WTC11 (cell line): ENCODE results near the gene SCRG1. TPM values are rescaled to one million over a fixed set of nuclear protein-coding genes. Genes with fewer than 3 reads are reported as not detected.

Source experiments
- EMX1 ChIP-seq: fragments of 250-450 bp; sonication (Bioruptor Pico); IDR thresholded peaks from 2 replicates; pipeline ENCODE4 v1.8.0; 2021; ENCODE audit warnings: mild to moderate bottlenecking
- ESRRA ChIP-seq: sonication (generic); formaldehyde crosslinking; IDR thresholded peaks from 2 replicates; pipeline ENCODE4 v1.8.1; 2022; ENCODE audit warnings: mild to moderate bottlenecking, missing genetic modification reagents, borderline replicate concordance
- ETV6 ChIP-seq: sonication (generic); formaldehyde crosslinking; IDR thresholded peaks from 2 replicates; pipeline ENCODE4 v1.8.1; 2022; ENCODE audit warnings: mild to moderate bottlenecking, missing genetic modification reagents
- FOXP1 ChIP-seq: sonication (generic); formaldehyde crosslinking; IDR thresholded peaks from 2 replicates; pipeline ENCODE4 v1.8.0; 2022; ENCODE audit warnings: missing genetic modification reagents, mild to moderate bottlenecking, moderate library complexity, borderline replicate concordance
- GRHL2 ChIP-seq: fragments of 250-450 bp; sonication (Bioruptor Pico); IDR thresholded peaks from 2 replicates; pipeline ENCODE4 v1.8.0; 2022; ENCODE audit warnings: mild to moderate bottlenecking, moderate library complexity; ENCODE audit not compliant: insufficient replicate concordance, severe bottlenecking
- JAZF1 ChIP-seq: fragments of 250-450 bp; sonication (Bioruptor Pico); IDR thresholded peaks from 2 replicates; pipeline ENCODE4 v1.9.0; 2021; ENCODE audit warnings: moderate library complexity, mild to moderate bottlenecking, inconsistent platforms
- KAT7 ChIP-seq: sonication (generic); formaldehyde crosslinking; IDR thresholded peaks from 2 replicates; pipeline ENCODE4 v1.8.1; 2023; ENCODE audit warnings: missing genetic modification reagents, mild to moderate bottlenecking, borderline replicate concordance
- NFE2L1 ChIP-seq: sonication (generic); formaldehyde crosslinking; IDR thresholded peaks from 2 replicates; pipeline ENCODE4 v1.8.1; 2023; ENCODE audit warnings: missing genetic modification reagents
- NR2C2 ChIP-seq: sonication (generic); formaldehyde crosslinking; IDR thresholded peaks from 2 replicates; pipeline ENCODE4 v1.8.0; 2022; ENCODE audit warnings: mild to moderate bottlenecking, missing genetic modification reagents
- PRDM15 ChIP-seq: sonication (generic); formaldehyde crosslinking; IDR thresholded peaks from 2 replicates; pipeline ENCODE4 v1.8.0; 2022; ENCODE audit warnings: missing genetic modification reagents
- SOX15 ChIP-seq: fragments of 250-450 bp; sonication (Bioruptor Pico); IDR thresholded peaks from 2 replicates; pipeline ENCODE4 v1.9.0; 2021; ENCODE audit warnings: mild to moderate bottlenecking
- ZMAT4 ChIP-seq: fragments of 250-450 bp; sonication (Bioruptor Pico); IDR thresholded peaks from 2 replicates; pipeline ENCODE4 v1.9.0; 2021; ENCODE audit warnings: mild to moderate bottlenecking
- ZNF121 ChIP-seq: sonication (generic); formaldehyde crosslinking; IDR thresholded peaks from 2 replicates; pipeline ENCODE4 v1.8.0; 2023; ENCODE audit warnings: missing genetic modification reagents
- ZNF423 ChIP-seq: fragments of 250-450 bp; sonication (Bioruptor Pico); IDR thresholded peaks from 2 replicates; pipeline ENCODE4 v2.1.2; 2022; ENCODE audit warnings: mild to moderate bottlenecking, moderate library complexity
- ZNF425 ChIP-seq: fragments of 250-450 bp; sonication (Bioruptor Pico); conservative IDR thresholded peaks from 2 replicates; pipeline ENCODE4 v1.9.0; 2021; ENCODE audit warnings: mild to moderate bottlenecking
- ZNF532 ChIP-seq: fragments of 250-450 bp; sonication (Bioruptor Pico); IDR thresholded peaks from 2 replicates; pipeline ENCODE4 v1.9.0; 2021; ENCODE audit warnings: mild to moderate bottlenecking, borderline replicate concordance
- total RNA-seq: library from RNA; stranded (reverse); gene quantifications from 3 replicates; pipeline ENCODE4 v1.2.3, GENCODE V29; 2021
- TF ChIP-seq, protein P1 (sequence below): sonication (generic); formaldehyde crosslinking; IDR thresholded peaks from 2 replicates; pipeline ENCODE4 v1.8.0; 2023; ENCODE audit warnings: mild to moderate bottlenecking, missing genetic modification reagents
- TF ChIP-seq, protein P2 (sequence below): sonication (generic); formaldehyde crosslinking; IDR thresholded peaks from 2 replicates; pipeline ENCODE4 v1.8.1; 2023; ENCODE audit warnings: mild to moderate bottlenecking, missing genetic modification reagents

SCRG1 gene
- total RNA-seq, 1 experiment from 2014 or later = not detected

GRCh38 chr4:173334891-173335752 lies 63.8 kb downstream of the SCRG1 start (continued):
- TF ChIP-seq PRDM15 (no peak), ETV6 (CRISPR knock-in tag) (0 out of 2 replicates have a peak, but pooled peaks have one; percentile 16), ZNF121 (CRISPR knock-in tag) (no peak), GRHL2 (CRISPR knock-in tag) (no peak), KAT7 (no peak), FOXP1 (CRISPR knock-in tag) (no peak), EMX1 (0 out of 2 replicates have a peak, but pooled peaks have one; percentile 24), SOX15 (CRISPR knock-in tag) (no peak), JAZF1 (CRISPR knock-in tag) (no peak), ZMAT4 (no peak), NR2C2 (no peak), ZNF532 (CRISPR knock-in tag) (no peak), ESRRA (CRISPR knock-in tag) (no peak), ZNF425 (CRISPR knock-in tag) (no peak), NFE2L1 (CRISPR knock-in tag) (no peak), ZNF423 (CRISPR knock-in tag) (no peak)
- TF ChIP-seq, protein P1, sequence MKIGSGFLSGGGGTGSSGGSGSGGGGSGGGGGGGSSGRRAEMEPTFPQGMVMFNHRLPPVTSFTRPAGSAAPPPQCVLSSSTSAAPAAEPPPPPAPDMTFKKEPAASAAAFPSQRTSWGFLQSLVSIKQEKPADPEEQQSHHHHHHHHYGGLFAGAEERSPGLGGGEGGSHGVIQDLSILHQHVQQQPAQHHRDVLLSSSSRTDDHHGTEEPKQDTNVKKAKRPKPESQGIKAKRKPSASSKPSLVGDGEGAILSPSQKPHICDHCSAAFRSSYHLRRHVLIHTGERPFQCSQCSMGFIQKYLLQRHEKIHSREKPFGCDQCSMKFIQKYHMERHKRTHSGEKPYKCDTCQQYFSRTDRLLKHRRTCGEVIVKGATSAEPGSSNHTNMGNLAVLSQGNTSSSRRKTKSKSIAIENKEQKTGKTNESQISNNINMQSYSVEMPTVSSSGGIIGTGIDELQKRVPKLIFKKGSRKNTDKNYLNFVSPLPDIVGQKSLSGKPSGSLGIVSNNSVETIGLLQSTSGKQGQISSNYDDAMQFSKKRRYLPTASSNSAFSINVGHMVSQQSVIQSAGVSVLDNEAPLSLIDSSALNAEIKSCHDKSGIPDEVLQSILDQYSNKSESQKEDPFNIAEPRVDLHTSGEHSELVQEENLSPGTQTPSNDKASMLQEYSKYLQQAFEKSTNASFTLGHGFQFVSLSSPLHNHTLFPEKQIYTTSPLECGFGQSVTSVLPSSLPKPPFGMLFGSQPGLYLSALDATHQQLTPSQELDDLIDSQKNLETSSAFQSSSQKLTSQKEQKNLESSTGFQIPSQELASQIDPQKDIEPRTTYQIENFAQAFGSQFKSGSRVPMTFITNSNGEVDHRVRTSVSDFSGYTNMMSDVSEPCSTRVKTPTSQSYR (CRISPR knock-in tag) = 0 out of 2 replicates have a peak, but pooled peaks have one; percentile 18
- TF ChIP-seq, protein P2, sequence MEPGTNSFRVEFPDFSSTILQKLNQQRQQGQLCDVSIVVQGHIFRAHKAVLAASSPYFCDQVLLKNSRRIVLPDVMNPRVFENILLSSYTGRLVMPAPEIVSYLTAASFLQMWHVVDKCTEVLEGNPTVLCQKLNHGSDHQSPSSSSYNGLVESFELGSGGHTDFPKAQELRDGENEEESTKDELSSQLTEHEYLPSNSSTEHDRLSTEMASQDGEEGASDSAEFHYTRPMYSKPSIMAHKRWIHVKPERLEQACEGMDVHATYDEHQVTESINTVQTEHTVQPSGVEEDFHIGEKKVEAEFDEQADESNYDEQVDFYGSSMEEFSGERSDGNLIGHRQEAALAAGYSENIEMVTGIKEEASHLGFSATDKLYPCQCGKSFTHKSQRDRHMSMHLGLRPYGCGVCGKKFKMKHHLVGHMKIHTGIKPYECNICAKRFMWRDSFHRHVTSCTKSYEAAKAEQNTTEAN (CRISPR knock-in tag) = peak; percentile 60; the same call in 1 of the 2 replicates
